ENCODE measurements around the gene TEX28. TPM values are rescaled to one million over a fixed set of nuclear protein-coding genes. Genes with fewer than 3 reads are reported as not detected.
"Not testable (repeated sequence)": the region's sequence is repeated elsewhere in the genome, so short reads cannot be mapped to it uniquely, and the experiment has no call there.

TEX28 gene
- total and polyA plus RNA-seq, 2 donors = 0.05 TPM; not detected in 1

DNA sequence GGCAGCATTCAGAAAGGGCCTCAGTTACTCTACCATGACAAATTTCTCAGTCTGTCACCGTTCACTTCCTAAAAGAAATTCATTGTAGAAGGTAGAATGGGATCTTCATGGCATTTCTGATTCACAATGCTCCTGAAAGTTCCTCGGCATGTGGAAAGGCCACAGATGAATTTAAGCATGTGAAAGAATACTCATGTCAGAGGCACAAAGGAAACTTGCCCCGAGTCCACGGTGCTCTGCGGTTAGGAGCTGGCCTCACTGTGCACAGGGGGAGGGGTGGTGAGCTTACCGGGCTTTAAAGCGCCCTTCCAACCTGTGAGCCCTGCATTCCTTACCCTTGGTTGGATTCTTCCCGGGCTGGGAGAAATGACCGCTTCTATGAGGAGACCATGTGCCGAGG is 9.9 kb upstream of the TEX28 start:
- no peak overlapping the region for H3K27ac ChIP-seq (ENCODE audit: low read depth in 1 of 2, low read length in 1 of 2)
- H3K4me3 ChIP-seq (ENCODE audit: low read length in 2 of 2) = no peak overlapping the region
- peaks cover 0 to 12% of the 10 kb centered on the region in 2 donors for H3K4me1 ChIP-seq (ENCODE audit: control insufficient read depth in 2 of 2, insufficient read depth in 2 of 2, low read length in 2 of 2)
- no peaks in the 10 kb centered on the region for H3K9me3 ChIP-seq (ENCODE audit: control insufficient read depth in 2 of 2, insufficient read depth in 1 of 2, low read length in 1 of 2)
- no peaks in the 10 kb centered on the region for H3K27me3 ChIP-seq (ENCODE audit: control insufficient read depth in 2 of 2, insufficient read depth in 1 of 2, low read length in 1 of 2)
- 89% methylated on average over 10 of the region's 10 CpGs for WGBS
- no peaks in the 10 kb centered on the region for H3K36me3 ChIP-seq (ENCODE audit: control insufficient read depth in 2 of 2, insufficient read depth in 2 of 2, low read length in 1 of 2)
- no peak for DNase-seq (ENCODE audit: low read depth in 6 of 9, low spot score in 9 of 9)

DNA sequence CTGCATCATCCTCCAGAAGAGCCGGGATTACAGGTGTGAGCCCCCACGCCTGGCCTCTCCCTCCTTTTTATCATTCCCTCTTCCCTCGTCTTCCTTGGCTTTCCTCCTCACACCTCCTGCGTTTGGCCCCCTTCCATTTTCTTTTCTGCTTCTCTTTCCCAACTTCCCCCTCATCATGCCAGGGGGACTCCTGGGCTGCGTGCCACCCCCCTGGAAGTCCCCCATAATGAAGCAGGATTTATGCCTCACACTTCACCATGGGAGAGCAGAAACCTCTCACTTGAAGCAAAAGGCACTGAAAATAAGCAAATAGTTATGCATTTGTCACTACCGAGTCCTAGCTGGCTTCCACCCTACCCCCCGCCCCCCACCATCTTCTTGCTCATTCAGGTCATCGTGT is 8.6 kb upstream of the TEX28 start:
- no peaks in the 10 kb centered on the region for H3K27me3 ChIP-seq (ENCODE audit: control insufficient read depth in 2 of 2, insufficient read depth in 1 of 2, low read length in 1 of 2)
- no peaks in the 10 kb centered on the region for H3K9me3 ChIP-seq (ENCODE audit: control insufficient read depth in 2 of 2, insufficient read depth in 1 of 2, low read length in 1 of 2)
- no peak overlapping the region for H3K4me3 ChIP-seq (ENCODE audit: low read length in 2 of 2)
- H3K4me1 ChIP-seq (ENCODE audit: control insufficient read depth in 2 of 2, insufficient read depth in 2 of 2, low read length in 2 of 2) = peaks cover 0 to 6% of the 10 kb centered on the region in 2 donors
- DNase-seq (ENCODE audit: low read depth in 6 of 9, low spot score in 9 of 9) = no peak
- 96% methylated on average over 8 of the region's 8 CpGs for WGBS
- no peaks in the 10 kb centered on the region for H3K36me3 ChIP-seq (ENCODE audit: control insufficient read depth in 2 of 2, insufficient read depth in 2 of 2, low read length in 1 of 2)
- H3K27ac ChIP-seq (ENCODE audit: low read depth in 1 of 2, low read length in 1 of 2) = no peak overlapping the region

DNA sequence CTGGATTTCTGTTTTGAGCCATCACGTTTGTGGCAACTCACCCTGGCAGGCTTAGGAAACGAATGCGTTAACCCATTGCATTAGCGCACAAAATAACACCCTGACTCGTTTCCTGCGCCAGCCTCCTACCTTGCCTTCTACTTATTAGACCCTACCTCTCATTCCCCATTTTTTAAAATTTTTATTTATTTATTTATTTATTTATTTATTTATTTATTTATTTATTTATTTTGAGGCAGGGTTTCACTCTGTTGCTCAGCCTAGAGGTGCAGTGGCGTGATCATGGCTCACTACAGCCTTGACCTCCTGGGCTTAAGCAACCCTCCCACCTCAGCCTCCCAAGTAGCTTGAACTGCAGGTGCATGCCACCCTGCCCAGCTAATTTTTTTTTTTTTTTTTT is 8.1 kb upstream of the TEX28 start:
- H3K27ac ChIP-seq (ENCODE audit: low read depth in 1 of 2, low read length in 1 of 2); H3K36me3 ChIP-seq (ENCODE audit: control insufficient read depth in 2 of 2, insufficient read depth in 2 of 2, low read length in 1 of 2); H3K4me3 ChIP-seq (ENCODE audit: low read length in 2 of 2); H3K27me3 ChIP-seq (ENCODE audit: control insufficient read depth in 2 of 2, insufficient read depth in 1 of 2, low read length in 1 of 2); DNase-seq (ENCODE audit: low read depth in 6 of 9, low spot score in 9 of 9); H3K9me3 ChIP-seq (ENCODE audit: control insufficient read depth in 2 of 2, insufficient read depth in 1 of 2, low read length in 1 of 2); H3K4me1 ChIP-seq (ENCODE audit: control insufficient read depth in 2 of 2, insufficient read depth in 2 of 2, low read length in 2 of 2): not testable (repeated sequence)
- 92% methylated on average over 7 of the region's 7 CpGs for WGBS

DNA sequence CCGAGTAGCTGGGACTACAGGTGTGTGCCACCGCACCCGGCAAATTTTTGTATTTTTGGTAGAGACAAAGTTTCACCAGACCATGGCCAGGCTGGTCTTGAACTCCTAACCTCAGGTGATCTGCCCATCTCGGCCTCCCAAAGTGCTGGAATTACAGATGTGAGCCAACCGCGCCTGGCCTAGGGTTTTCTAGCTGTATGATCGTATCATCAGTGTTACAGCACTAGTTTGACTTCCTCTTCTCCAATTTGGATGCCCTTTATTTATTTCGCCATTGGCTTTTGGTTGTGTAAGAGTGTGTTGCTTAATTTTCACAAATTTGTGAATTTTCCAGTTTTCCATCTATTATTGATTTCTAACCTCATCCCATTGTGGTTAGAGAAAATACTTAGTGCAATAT is 5.9 kb upstream of the TEX28 start:
- no peaks in the 10 kb centered on the region for H3K4me1 ChIP-seq (ENCODE audit: control insufficient read depth in 2 of 2, insufficient read depth in 2 of 2, low read length in 2 of 2)
- H3K9me3 ChIP-seq (ENCODE audit: control insufficient read depth in 2 of 2, insufficient read depth in 1 of 2, low read length in 1 of 2) = peaks cover 0 to 4% of the 10 kb centered on the region in 2 donors
- DNase-seq (ENCODE audit: low read depth in 6 of 9, low spot score in 9 of 9) = no peak
- H3K4me3 ChIP-seq (ENCODE audit: low read length in 2 of 2) = no peak overlapping the region
- no peaks in the 10 kb centered on the region for H3K36me3 ChIP-seq (ENCODE audit: control insufficient read depth in 2 of 2, insufficient read depth in 2 of 2, low read length in 1 of 2)
- 94% methylated on average over 8 of the region's 8 CpGs for WGBS
- no peaks in the 10 kb centered on the region for H3K27me3 ChIP-seq (ENCODE audit: control insufficient read depth in 2 of 2, insufficient read depth in 1 of 2, low read length in 1 of 2)
- H3K27ac ChIP-seq (ENCODE audit: low read depth in 1 of 2, low read length in 1 of 2) = no peak overlapping the region

DNA sequence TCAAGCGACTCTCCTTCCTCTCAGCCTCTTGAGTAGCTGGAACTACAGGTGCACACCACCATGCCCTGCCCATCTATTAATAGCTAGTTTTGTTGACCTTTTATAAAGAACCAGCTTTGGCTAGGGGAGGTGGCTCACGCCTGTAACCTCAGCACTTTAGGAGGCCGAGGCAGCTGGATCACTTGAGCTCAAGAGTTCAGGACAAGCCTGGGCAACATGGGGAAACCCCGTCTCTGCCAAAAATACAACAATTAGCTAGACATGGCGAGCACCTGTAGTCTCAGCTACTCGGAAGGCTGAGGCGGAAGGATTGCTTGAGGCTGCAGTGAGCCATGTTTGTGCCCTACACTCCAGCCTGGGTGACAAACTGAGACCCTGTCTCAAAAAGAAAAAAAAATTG is 3.4 kb upstream of the TEX28 start:
- H3K4me3 ChIP-seq (ENCODE audit: low read length in 2 of 2) = no peak overlapping the region
- H3K27ac ChIP-seq (ENCODE audit: low read depth in 1 of 2, low read length in 1 of 2) = no peak overlapping the region
- no peak for DNase-seq (ENCODE audit: low read depth in 6 of 9, low spot score in 9 of 9)
- no peaks in the 10 kb centered on the region for H3K4me1 ChIP-seq (ENCODE audit: control insufficient read depth in 2 of 2, insufficient read depth in 2 of 2, low read length in 2 of 2)
- H3K9me3 ChIP-seq (ENCODE audit: control insufficient read depth in 2 of 2, insufficient read depth in 1 of 2, low read length in 1 of 2) = peaks cover 0 to 8% of the 10 kb centered on the region in 2 donors
- no peaks in the 10 kb centered on the region for H3K36me3 ChIP-seq (ENCODE audit: control insufficient read depth in 2 of 2, insufficient read depth in 2 of 2, low read length in 1 of 2)
- no peaks in the 10 kb centered on the region for H3K27me3 ChIP-seq (ENCODE audit: control insufficient read depth in 2 of 2, insufficient read depth in 1 of 2, low read length in 1 of 2)
- WGBS = 91% methylated on average over 7 of the region's 7 CpGs

DNA sequence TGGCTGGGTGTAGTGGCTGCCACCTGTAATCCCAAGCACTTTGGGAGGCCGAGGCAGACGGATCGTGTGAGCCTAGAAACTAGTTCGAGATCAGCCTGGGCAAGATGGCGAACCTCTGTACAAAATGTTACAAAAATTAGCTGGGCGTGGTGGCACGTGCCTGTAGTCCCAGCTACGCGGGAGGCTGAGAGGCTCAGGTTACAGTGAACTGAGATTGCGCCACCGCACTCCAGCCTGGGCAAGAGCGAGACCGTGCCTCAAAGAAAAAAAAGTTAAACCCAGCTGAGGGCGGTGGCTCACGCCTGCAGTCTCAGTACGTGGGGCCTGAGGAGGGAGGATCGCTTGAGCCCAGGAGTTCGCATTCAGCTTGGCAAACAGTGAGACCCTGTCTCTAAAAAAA is 1.8 kb upstream of the TEX28 start:
- H3K9me3 ChIP-seq (ENCODE audit: control insufficient read depth in 2 of 2, insufficient read depth in 1 of 2, low read length in 1 of 2) = peaks cover 0 to 8% of the 10 kb centered on the region in 2 donors
- no peak overlapping the region for H3K27ac ChIP-seq (ENCODE audit: low read depth in 1 of 2, low read length in 1 of 2)
- no peaks in the 10 kb centered on the region for H3K27me3 ChIP-seq (ENCODE audit: control insufficient read depth in 2 of 2, insufficient read depth in 1 of 2, low read length in 1 of 2)
- no peak overlapping the region for H3K4me3 ChIP-seq (ENCODE audit: low read length in 2 of 2)
- no peaks in the 10 kb centered on the region for H3K4me1 ChIP-seq (ENCODE audit: control insufficient read depth in 2 of 2, insufficient read depth in 2 of 2, low read length in 2 of 2)
- WGBS = 96% methylated on average over 18 of the region's 18 CpGs
- H3K36me3 ChIP-seq (ENCODE audit: control insufficient read depth in 2 of 2, insufficient read depth in 2 of 2, low read length in 1 of 2) = no peaks in the 10 kb centered on the region
- DNase-seq (ENCODE audit: low read depth in 6 of 9, low spot score in 9 of 9) = no peak

DNA sequence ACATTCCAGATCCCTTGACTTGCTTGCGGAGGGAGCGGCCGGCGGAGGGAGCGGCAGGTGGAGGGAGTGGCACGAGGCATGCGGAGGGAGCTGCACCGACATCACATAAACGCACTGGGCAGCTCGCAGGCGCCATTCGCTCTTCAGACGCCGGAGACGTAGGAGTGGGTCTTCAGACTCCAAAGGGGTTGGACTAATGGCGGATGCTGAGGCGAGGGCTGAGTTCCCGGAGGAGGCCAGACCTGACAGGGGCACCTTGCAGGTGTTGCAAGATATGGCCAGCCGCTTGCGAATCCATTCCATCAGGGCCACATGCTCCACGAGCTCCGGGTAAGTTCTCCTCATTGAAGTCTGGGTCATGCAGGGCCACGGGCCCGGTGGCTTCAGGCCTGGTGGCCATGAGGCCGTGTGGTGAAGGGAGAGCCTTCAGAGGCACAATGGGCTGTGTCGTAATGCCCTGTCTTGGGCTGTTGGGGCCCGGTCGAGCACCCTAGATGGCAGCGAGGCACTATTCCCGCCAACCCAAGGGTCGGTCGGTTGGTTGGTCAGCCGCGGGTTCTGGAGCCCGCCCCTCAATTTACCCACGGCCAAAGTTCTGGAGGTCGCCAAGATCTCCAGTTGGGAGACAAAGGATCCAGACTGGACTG is 863 bp upstream of the TEX28 start, which contains the start of gene TKTL1:
Gene TKTL1, plus strand, starts transcription at position 132 of the 647 bp plus-strand sequence. Its CDS starts 65 bp downstream, at position 197.
- H3K4me3 ChIP-seq (ENCODE audit: low read length in 2 of 2) = no peak within 1 kb of the TSS

DNA sequence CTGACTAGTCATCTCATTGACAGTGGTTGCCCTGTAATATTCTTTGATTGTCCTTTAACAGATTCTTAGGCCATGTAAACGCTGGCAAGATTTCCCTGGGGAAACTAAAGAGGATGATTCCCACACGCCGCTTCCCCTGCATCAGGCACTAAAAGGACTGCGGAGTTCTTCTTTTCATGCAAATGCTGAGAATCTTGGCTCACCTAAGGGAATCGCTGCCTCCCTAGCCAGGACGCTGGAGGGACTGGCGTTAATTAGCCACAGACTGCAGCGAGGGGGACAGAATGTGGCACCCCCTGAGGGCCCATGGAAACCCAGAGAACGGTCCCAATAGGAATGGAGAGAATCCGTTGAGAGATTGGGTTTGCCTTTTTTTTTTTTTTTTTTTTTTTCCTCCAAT is 8.5 kb downstream of the TEX28 start:
- H3K36me3 ChIP-seq (ENCODE audit: control insufficient read depth in 2 of 2, insufficient read depth in 2 of 2, low read length in 1 of 2); H3K4me3 ChIP-seq (ENCODE audit: low read length in 2 of 2); DNase-seq (ENCODE audit: low read depth in 6 of 9, low spot score in 9 of 9); H3K27me3 ChIP-seq (ENCODE audit: control insufficient read depth in 2 of 2, insufficient read depth in 1 of 2, low read length in 1 of 2); H3K9me3 ChIP-seq (ENCODE audit: control insufficient read depth in 2 of 2, insufficient read depth in 1 of 2, low read length in 1 of 2); H3K4me1 ChIP-seq (ENCODE audit: control insufficient read depth in 2 of 2, insufficient read depth in 2 of 2, low read length in 2 of 2); H3K27ac ChIP-seq (ENCODE audit: low read depth in 1 of 2, low read length in 1 of 2): not testable (repeated sequence)
- no CpG with 5 or more reads among the region's 10 CpGs for WGBS

More for the DNA sequence above, 863 bp upstream of the TEX28 start, which contains the start of gene TKTL1:
- Histone ChIP-seq H3K36me3 (ENCODE audit: control insufficient read depth in 2 of 2, insufficient read depth in 2 of 2, low read length in 1 of 2) (no peaks in the 10 kb centered on the region), H3K27me3 (ENCODE audit: control insufficient read depth in 2 of 2, insufficient read depth in 1 of 2, low read length in 1 of 2) (no peaks in the 10 kb centered on the region), H3K9me3 (ENCODE audit: control insufficient read depth in 2 of 2, insufficient read depth in 1 of 2, low read length in 1 of 2) (peaks cover 0 to 8% of the 10 kb centered on the region in 2 donors), H3K27ac (ENCODE audit: low read depth in 1 of 2, low read length in 1 of 2) (no peak within 1 kb of the TSS), H3K4me1 (ENCODE audit: control insufficient read depth in 2 of 2, insufficient read depth in 2 of 2, low read length in 2 of 2) (no peaks in the 10 kb centered on the region)
- DNase-seq (ENCODE audit: low read depth in 6 of 9, low spot score in 9 of 9) = no peak
- WGBS = 98% methylated on average over 37 of the region's 37 CpGs

DNA sequence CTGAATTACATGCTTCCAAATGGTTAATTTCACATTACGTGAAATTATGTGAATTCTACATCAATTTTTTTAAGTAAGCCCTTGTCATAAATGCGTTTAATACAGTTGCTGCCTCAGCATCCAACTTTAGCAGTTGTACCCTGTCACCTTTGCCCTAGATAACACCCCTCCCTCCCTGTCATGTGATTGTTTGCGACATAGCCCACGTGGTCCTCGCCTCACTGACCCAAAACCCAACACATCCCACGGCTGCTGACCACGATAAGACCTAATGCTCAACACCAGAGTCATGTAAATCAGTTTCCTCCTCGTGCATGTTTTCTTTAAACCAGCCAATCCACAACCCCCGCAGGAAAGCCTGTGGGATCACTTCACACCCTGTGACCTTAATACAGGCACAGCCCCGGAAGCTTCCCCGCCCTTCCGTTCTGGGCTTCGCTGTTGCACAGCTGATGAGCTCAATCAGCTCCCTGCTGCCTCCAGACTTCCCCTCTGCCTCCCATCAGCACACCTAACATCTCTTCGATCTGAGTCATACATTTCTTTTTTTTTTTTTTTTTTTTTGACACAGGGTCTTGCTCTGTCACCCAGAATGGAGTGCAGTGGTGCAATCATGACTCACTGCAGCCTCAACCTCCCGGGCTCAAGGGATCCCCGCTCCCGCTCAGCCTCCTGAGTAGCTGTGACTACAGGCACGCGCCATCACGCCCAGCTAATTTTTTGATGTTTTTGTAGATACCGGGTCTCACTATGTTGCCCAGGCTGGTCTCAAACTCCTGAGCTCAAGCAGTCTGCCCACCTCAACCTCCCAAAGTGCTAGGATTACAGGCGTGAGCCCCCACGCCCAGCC is 10.2 kb downstream of the TEX28 start:
- H3K9me3 ChIP-seq (ENCODE audit: control insufficient read depth in 2 of 2, insufficient read depth in 1 of 2, low read length in 1 of 2); H3K27me3 ChIP-seq (ENCODE audit: control insufficient read depth in 2 of 2, insufficient read depth in 1 of 2, low read length in 1 of 2); H3K4me1 ChIP-seq (ENCODE audit: control insufficient read depth in 2 of 2, insufficient read depth in 2 of 2, low read length in 2 of 2); H3K27ac ChIP-seq (ENCODE audit: low read depth in 1 of 2, low read length in 1 of 2); H3K4me3 ChIP-seq (ENCODE audit: low read length in 2 of 2); H3K36me3 ChIP-seq (ENCODE audit: control insufficient read depth in 2 of 2, insufficient read depth in 2 of 2, low read length in 1 of 2); DNase-seq (ENCODE audit: low read depth in 6 of 9, low spot score in 9 of 9): not testable (repeated sequence)
- no CpG with 5 or more reads among the region's 23 CpGs for WGBS
